ENCODE measurements around the gene NNMT. TPM values are rescaled to one million over a fixed set of nuclear protein-coding genes. Genes with fewer than 3 reads are reported as not detected.

Gene NNMT
- total RNA-seq, 2 donors from 2014 or later: not detected

DNA sequence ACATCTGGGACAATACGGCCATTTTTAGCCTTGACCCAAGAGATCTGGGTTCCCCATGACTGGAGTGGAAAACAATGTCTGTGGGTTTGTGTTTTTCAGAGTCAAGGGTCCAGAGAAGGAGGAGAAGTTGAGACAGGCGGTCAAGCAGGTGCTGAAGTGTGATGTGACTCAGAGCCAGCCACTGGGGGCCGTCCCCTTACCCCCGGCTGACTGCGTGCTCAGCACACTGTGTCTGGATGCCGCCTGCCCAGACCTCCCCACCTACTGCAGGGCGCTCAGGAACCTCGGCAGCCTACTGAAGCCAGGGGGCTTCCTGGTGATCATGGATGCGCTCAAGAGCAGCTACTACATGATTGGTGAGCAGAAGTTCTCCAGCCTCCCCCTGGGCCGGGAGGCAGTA is 15.7 kb downstream of the NNMT start:
- Mint-ChIP-seq H3K27ac (no peak overlapping the region), H3K36me3 (ENCODE audit: low read depth) (peaks cover 5% of the 10 kb centered on the region), H3K4me1 (peaks cover 10% of the 10 kb centered on the region), H3K27me3 (peaks cover 71% of the 10 kb centered on the region), H3K4me3 (no peak overlapping the region)
- ATAC-seq (no peak), DNase-seq (no peak)
- no peaks in the 10 kb centered on the region for H3K9me3 ChIP-seq (ENCODE audit: control insufficient read depth, low read length, poor library complexity, severe bottlenecking)

DNA sequence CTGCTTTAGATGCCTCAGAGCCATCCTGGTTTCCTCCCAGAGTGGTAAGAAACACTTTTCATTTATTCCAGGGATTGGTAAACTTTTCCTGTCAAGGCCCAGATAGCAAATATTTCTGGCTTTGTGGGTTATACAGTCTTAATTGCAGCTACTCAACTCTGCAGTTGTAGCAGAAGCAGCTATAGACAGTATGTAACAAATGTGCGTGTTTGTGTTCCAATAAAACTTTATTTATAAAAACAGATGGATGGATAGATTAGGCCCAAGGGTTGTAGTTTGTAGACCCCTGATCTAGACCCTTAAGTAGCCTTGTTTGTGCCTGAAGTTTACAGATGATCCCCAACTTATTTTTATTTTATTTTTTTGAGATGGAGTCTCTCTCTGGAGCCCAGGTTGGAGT is 17.9 kb downstream of the NNMT start:
- Mint-ChIP-seq H3K36me3 (ENCODE audit: low read depth) (peaks cover 2% of the 10 kb centered on the region), H3K27me3 (peaks cover 50% of the 10 kb centered on the region), H3K4me3 (no peak overlapping the region), H3K27ac (no peak overlapping the region), H3K4me1 (peaks cover 10% of the 10 kb centered on the region)
- H3K9me3 ChIP-seq (ENCODE audit: control insufficient read depth, low read length, poor library complexity, severe bottlenecking): no peaks in the 10 kb centered on the region
- DNase-seq (no peak), ATAC-seq (no peak)

DNA sequence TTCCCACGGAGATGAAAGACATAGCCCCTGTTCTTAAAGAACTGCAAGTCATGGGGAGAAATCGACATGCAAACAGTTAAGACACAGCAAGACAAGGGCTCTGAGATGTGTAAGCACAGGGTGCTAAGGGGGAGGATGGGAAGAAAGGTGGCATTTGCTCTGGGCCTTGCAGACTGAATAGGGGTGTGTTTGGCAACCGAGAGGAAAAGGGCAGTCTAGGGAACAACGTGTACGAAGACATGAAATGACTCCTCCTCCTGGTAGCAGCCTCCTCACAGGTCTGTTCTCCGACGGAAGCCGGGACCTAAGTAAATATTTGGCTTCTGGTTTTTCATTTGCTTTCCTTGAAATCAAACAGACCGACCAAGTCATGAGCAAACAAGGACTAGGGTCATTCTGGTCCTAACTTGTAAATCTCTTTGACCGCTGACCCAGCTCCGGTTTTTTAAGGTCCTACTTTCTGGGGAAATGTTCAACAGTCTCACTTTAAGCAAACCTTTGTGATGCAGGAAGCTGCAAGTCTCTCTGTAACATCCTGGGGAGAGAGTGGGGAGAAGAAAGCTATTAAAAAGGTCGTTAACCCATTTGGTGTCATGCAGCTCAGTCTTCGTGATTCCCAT is 19.7 kb downstream of the NNMT start:
- Mint-ChIP-seq H3K27ac (peak overlapping the region; percentile 73), H3K27me3 (peaks cover 53% of the 10 kb centered on the region), H3K4me3 (peak overlapping the region; percentile 64), H3K4me1 (peaks cover 18% of the 10 kb centered on the region), H3K36me3 (ENCODE audit: low read depth) (peaks cover 5% of the 10 kb centered on the region)
- H3K9me3 ChIP-seq (ENCODE audit: control insufficient read depth, low read length, poor library complexity, severe bottlenecking): no peaks in the 10 kb centered on the region
- ATAC-seq: peak; percentile 50
- DNase-seq: no peak

DNA sequence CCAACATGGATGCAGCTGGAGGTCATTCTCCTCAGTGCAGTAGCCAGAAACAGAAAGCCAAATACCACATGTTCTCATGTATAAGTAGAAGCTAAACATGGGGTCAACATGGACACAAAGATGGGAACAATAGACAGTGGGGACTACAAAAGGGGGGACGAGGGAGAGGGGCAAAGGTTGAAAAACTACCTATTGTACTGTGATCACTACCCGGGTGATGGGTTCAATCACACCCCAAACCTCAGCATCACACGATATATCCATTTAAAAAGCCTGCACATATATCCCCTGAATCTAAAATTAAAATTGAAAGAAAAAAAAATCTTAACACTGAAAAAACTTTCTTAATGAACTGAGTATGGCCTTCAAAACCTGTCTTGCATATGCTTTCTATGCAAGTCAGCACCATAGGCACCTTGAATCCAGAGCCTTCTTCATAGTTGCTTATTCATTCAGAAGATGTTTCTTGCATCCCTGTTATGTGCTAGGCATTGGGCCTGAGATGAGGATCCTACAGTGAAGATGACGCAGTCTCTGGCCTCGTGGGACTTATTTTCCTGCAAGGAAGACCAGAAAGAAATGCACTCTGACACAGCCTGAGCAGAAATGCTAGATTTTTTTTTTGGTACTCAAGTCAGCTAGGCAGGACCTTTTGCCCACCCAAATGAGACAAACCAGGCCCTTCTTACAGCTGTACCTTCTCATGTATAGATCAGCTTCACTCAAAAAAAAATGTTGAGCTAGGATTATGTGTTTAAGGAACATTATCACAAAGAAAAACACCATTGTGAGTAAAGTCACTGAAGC is 21.0 kb downstream of the NNMT start:
- Mint-ChIP-seq H3K4me3 (no peak overlapping the region), H3K27me3 (peaks cover 54% of the 10 kb centered on the region), H3K36me3 (ENCODE audit: low read depth) (peaks cover 5% of the 10 kb centered on the region), H3K27ac (no peak overlapping the region), H3K4me1 (peaks cover 18% of the 10 kb centered on the region)
- ATAC-seq (no peak), DNase-seq (no peak)
- H3K9me3 ChIP-seq (ENCODE audit: control insufficient read depth, low read length, poor library complexity, severe bottlenecking): no peaks in the 10 kb centered on the region

DNA sequence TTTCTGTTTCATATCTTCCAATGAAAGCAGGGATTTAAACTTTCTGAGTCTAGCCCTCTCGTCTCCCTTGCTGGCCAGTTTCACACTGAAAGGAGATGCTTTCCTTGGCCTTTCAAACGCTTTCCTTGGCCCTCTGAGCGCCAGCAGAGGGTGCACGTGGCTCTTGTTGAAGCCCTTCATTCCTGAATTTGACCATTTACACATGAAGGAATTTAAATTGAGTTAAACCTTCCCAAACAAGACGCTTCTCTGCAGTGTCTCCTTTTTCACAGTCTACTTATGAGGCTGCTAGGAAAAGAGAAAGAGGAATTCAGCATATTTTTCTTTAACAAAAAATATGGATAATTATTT is 21.6 kb downstream of the NNMT start:
- Mint-ChIP-seq H3K4me3 (no peak overlapping the region), H3K27ac (peak overlapping the region; percentile 73), H3K27me3 (peaks cover 48% of the 10 kb centered on the region), H3K4me1 (peaks cover 18% of the 10 kb centered on the region), H3K36me3 (ENCODE audit: low read depth) (peaks cover 5% of the 10 kb centered on the region)
- DNase-seq (no peak), ATAC-seq (no peak)
- H3K9me3 ChIP-seq (ENCODE audit: control insufficient read depth, low read length, poor library complexity, severe bottlenecking): no peaks in the 10 kb centered on the region

DNA sequence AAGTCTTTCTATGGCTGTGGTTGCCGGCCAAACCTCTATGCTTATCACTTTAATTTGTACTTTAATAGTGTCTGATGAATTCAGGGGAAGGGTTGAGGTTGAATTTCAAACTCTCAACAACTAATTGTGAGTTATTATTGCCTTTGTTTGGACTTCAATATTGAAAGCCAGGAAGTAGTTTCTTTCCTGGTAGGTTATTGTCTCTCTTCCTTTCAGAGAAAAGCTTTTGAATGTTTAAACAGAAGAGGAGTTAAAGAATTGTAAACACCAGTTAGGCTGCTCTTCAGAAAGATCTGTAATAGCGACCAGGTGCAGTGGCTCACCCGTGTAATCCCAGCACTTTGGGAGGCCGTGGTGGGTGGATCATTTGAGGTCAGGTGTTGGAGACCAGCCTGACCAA is 22.2 kb downstream of the NNMT start:
- H3K27ac Mint-ChIP-seq: peak overlapping the region; percentile 73

DNA sequence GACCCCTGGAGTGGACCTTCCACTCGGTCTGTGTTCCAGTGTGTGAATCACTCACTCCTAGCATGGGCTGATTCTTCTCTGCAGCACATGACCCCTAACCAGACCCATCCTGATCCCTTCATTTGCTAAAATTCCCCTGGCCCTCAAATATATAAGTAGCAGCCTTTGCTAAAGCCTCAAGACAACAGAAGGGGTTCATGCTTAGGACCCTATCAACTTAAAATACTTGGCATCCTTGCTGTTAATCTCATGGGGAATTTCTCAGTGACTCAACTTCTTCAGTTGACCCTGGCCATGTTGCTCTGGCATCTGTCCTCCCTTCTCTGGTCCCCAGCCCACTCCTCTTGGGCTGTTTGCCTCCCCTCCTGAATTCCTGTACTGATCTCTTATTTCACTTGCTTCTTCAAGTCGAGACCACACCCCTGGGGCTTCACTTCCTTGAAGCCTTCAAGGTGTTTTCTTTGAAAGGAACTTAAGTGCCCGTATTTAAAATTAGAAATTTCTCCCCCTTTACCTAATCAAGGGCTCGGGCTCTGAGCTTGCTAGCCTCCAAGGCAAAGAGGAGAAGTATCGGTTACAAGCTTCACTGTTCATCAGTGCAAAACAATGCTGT is 23.6 kb downstream of the NNMT start:
- no peak overlapping the region for H3K27ac Mint-ChIP-seq
- peaks cover 40% of the 10 kb centered on the region for H3K27me3 Mint-ChIP-seq
- H3K4me3 Mint-ChIP-seq: peak overlapping the region; percentile 12
- H3K4me1 Mint-ChIP-seq: peaks cover 18% of the 10 kb centered on the region
- no peak for ATAC-seq
- DNase-seq: no peak
- peaks cover 5% of the 10 kb centered on the region for H3K36me3 Mint-ChIP-seq (ENCODE audit: low read depth)
- no peaks in the 10 kb centered on the region for H3K9me3 ChIP-seq (ENCODE audit: control insufficient read depth, low read length, poor library complexity, severe bottlenecking)

More for the DNA sequence above, 22.2 kb downstream of the NNMT start:
- H3K9me3 ChIP-seq (ENCODE audit: control insufficient read depth, low read length, poor library complexity, severe bottlenecking): no peaks in the 10 kb centered on the region
- Mint-ChIP-seq H3K36me3 (ENCODE audit: low read depth) (peaks cover 5% of the 10 kb centered on the region), H3K4me1 (peaks cover 18% of the 10 kb centered on the region), H3K4me3 (peak overlapping the region; percentile 3), H3K27me3 (peaks cover 44% of the 10 kb centered on the region)
- ATAC-seq: no peak
- DNase-seq: no peak

DNA sequence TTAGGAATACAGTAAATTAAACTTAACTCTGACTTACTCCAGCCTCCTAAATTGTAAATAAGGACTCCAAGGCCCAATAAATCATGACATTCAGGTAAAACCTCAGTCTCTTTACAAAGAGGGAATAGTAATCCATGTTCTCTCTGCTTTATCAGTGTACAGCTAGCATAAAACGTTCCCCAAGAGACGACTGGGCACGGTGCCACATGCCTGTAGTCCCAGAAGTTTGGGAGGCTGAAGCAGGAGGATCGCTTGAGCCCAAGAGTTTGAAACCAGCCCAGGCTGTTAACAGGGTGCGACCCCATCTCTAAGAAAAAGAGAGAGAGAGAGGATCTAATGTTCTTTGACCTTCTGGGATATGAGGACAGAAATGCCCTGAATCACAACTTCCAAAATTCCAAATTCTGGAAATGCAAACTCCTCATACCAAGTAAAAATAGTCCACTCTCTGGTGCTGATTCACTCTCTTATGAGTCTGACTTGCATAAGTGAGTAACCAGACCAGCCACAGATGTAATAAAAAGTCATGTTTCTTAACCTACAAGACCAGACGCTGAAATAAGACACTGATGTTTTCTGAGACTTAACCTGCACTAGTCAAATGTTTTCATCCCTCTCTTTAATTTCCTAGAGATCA is 25.5 kb downstream of the NNMT start:
- no peaks in the 10 kb centered on the region for H3K9me3 ChIP-seq (ENCODE audit: control insufficient read depth, low read length, poor library complexity, severe bottlenecking)
- H3K27ac Mint-ChIP-seq: no peak overlapping the region
- DNase-seq (no peak), ATAC-seq (no peak)
- no peak overlapping the region for H3K4me3 Mint-ChIP-seq
- H3K4me1 Mint-ChIP-seq: peaks cover 8% of the 10 kb centered on the region
- peaks cover 3% of the 10 kb centered on the region for H3K36me3 Mint-ChIP-seq (ENCODE audit: low read depth)
- peaks cover 27% of the 10 kb centered on the region for H3K27me3 Mint-ChIP-seq

DNA sequence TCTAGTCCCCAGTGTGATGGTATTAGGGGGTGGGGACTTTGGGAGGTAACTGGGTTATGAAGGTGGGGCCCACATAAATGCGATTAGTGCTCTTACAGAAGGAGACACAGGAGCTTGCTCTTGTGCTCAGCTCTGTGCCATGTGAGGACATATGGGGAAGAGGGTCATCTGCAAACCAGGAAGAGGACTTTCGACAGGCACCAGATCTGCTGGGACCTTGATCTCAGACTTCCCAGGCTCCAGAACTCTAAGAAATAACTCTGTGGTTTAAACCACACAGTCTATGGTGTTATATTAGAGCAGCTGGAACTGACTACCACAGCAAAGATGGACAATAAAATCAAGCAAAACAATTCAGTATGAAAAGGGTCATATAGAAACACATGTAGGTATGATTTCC is 26.7 kb downstream of the NNMT start:
- DNase-seq: no peak
- H3K4me1 Mint-ChIP-seq: peaks cover 8% of the 10 kb centered on the region
- H3K9me3 ChIP-seq (ENCODE audit: control insufficient read depth, low read length, poor library complexity, severe bottlenecking): no peaks in the 10 kb centered on the region
- H3K27ac Mint-ChIP-seq: no peak overlapping the region
- H3K27me3 Mint-ChIP-seq: peaks cover 27% of the 10 kb centered on the region
- H3K4me3 Mint-ChIP-seq: no peak overlapping the region
- peaks cover 5% of the 10 kb centered on the region for H3K36me3 Mint-ChIP-seq (ENCODE audit: low read depth)
- no peak for ATAC-seq

DNA sequence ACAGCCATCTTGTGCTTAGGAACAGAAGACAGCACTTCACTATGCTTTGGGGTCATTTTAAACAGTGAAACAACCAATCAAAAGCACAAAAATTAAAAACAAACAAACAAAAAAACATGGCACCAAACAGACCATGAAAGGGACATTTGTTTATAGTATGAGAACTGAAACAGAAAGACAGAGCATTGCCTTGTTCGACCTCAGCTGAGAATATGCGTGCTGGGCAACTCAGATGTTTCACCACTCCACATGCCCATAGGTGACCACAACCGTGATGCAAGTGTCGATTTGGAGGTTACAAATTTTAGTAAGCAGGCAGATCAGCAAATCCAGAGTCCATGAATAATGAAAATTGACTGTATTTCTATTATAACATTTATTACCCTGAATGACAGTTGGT is 30.0 kb downstream of the NNMT start:
- Mint-ChIP-seq H3K36me3 (ENCODE audit: low read depth) (peaks cover 2% of the 10 kb centered on the region), H3K27ac (no peak overlapping the region), H3K27me3 (peaks cover 10% of the 10 kb centered on the region), H3K4me3 (no peak overlapping the region), H3K4me1 (no peaks in the 10 kb centered on the region)
- no peak for ATAC-seq
- no peak for DNase-seq
- no peaks in the 10 kb centered on the region for H3K9me3 ChIP-seq (ENCODE audit: control insufficient read depth, low read length, poor library complexity, severe bottlenecking)

DNA sequence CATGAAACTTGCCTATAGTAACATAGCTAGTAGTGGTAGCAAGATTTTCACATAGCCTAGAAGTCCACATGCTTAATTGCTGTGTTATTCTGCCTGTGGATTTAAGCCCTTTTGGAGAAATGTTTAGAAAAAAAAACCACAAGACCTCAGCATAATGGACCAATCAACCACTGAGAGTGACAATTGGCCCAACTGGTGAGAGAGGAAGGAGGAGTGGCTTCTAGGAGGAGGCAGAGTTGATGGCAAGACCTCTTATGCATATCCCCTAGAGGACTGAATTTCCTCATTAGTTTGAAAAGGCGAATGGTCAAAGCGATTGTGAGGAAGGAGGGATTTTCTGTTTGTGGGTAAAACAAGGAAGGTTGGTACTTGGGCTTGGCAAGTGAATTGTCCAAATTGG is 30.6 kb downstream of the NNMT start:
- ATAC-seq (no peak), DNase-seq (no peak)
- H3K27me3 Mint-ChIP-seq: peaks cover 4% of the 10 kb centered on the region
- no peak overlapping the region for H3K27ac Mint-ChIP-seq
- H3K36me3 Mint-ChIP-seq (ENCODE audit: low read depth): peaks cover 2% of the 10 kb centered on the region
- no peaks in the 10 kb centered on the region for H3K4me1 Mint-ChIP-seq
- H3K4me3 Mint-ChIP-seq: no peak overlapping the region
- no peaks in the 10 kb centered on the region for H3K9me3 ChIP-seq (ENCODE audit: control insufficient read depth, low read length, poor library complexity, severe bottlenecking)

DNA sequence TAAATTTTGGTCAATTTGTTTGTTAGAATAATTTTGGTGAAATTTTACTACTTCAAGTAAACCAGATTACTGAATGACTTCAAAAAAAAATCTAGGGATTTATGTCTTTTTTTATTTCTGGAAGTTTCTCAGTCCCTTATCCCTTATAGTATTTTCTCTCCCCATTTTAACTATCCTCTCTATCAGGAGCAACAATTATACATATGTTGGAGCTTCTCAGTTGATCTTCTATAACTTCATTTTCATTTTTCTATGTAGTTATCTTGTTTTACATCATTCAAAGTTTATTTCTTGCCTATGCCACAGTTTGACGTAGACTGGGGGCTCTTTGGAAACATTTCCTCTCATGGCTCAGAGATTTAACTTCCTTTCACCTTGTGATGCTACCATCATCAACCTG is 34.2 kb downstream of the NNMT start:
- Mint-ChIP-seq H3K4me3 (no peak overlapping the region), H3K27me3 (peaks cover 7% of the 10 kb centered on the region), H3K36me3 (ENCODE audit: low read depth) (peaks cover 4% of the 10 kb centered on the region), H3K4me1 (no peaks in the 10 kb centered on the region), H3K27ac (no peak overlapping the region)
- no peaks in the 10 kb centered on the region for H3K9me3 ChIP-seq (ENCODE audit: control insufficient read depth, low read length, poor library complexity, severe bottlenecking)
- ATAC-seq (no peak), DNase-seq (no peak)

DNA sequence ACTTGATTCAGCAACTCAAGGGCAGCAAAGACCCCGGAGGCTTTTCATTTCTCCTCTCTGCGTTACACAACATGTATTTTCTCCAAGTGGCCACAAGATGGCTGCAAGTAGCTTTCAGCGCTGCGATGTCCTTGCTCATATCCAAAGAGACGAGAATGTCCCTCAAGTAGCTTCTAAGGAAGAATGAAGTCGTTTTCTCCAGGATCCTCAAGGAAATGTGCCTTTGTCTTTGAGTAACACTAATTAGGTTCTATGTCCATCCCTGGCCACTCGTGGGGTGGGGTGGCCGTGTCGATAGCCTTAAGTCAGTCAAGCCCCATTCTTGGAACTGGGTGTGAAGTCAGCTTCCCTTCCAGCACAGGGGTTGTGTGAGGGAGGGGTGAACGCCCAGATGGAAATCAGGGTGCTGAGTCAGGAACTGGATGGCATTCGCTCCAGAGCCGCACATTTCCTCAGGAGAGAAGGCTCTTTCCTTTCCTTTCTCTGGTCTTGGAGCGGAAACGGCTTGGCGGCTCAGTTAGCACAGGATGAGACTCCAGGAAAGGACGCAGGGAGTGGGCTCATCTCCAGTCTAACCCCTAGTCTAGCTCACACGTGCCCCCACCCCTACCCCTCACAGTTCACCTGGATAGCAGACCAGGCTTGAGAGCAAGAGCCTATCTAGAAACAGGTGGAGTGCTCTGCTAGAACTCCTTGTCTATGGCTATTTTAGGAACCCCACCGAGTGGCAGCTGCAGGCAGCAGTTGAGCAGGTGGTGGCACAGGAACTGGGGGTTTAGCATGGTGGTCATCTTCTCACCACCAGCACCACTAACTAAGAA is 44.3 kb downstream of the NNMT start:
- ATAC-seq (peak; percentile 70), DNase-seq (no peak)
- H3K9me3 ChIP-seq (ENCODE audit: control insufficient read depth, low read length, poor library complexity, severe bottlenecking): no peaks in the 10 kb centered on the region
- Mint-ChIP-seq H3K4me1 (peaks cover 15% of the 10 kb centered on the region), H3K27ac (no peak overlapping the region), H3K27me3 (peaks cover 23% of the 10 kb centered on the region), H3K4me3 (peak overlapping the region; percentile 67), H3K36me3 (ENCODE audit: low read depth) (peaks cover 2% of the 10 kb centered on the region)

Measured in T-helper 17 cell (primary cell).